Activated naive CD4-positive, alpha-beta T cell treated with anti-CD3 and anti-CD28 coated beads for 36 hours (primary cell): Measurements from ENCODE around the gene SDF4. TPM values are rescaled to one million over a fixed set of nuclear protein-coding genes. Genes with fewer than 3 reads are reported as not detected.
A peak's percentile ranks its signal among the peaks of the same experiment; 100 is the strongest.

ENCODE experiments used
- CTCF ChIA-PET: fragments of 350-600 bp; sonication (Branson Sonifier 250); formaldehyde crosslinking; loops from one replicate; lab custom pipeline; 2021; ENCODE audit warnings: antibody characterized with exemption; lab: Charles Lee
- DNase-seq: peaks from one replicate; pipeline ENCODE4 v3.0.0-alpha.2; 2020
- H3K27ac Mint-ChIP-seq: one replicate; pipeline ENCODE4 v1.8.0; 2021; ENCODE audit warnings: mild to moderate bottlenecking, mixed read lengths
- H3K27me3 Mint-ChIP-seq: one replicate; pipeline ENCODE4 v1.8.0; 2021; ENCODE audit warnings: low read depth, mixed read lengths
- H3K36me3 Mint-ChIP-seq: one replicate; pipeline ENCODE4 v1.8.0; 2021; ENCODE audit warnings: low read depth, mixed read lengths
- H3K4me1 Mint-ChIP-seq: one replicate; pipeline ENCODE4 v1.8.0; 2021; ENCODE audit warnings: low read depth, mixed read lengths
- H3K4me3 Mint-ChIP-seq: one replicate; pipeline ENCODE4 v1.8.0; 2021; ENCODE audit warnings: mild to moderate bottlenecking, moderate library complexity, mixed read lengths
- H3K9me3 Mint-ChIP-seq: one replicate; pipeline ENCODE4 v1.8.0; 2021; ENCODE audit warnings: mixed read lengths
- intact Hi-C: fragments of 100-400 bp; cut with micrococcal nuclease; formaldehyde crosslinking; loops from one replicate; pipeline ENCODE4 v1.15.1; 2023
- total RNA-seq, 2 experiments: library from RNA; stranded (reverse); gene quantifications; one replicate each; pipeline ENCODE4 v1.2.3, GENCODE V29; 2021

SDF4 gene
- total RNA-seq, 2 experiments from 2014 or later, result 74.7 to 79.5 TPM

DNA sequence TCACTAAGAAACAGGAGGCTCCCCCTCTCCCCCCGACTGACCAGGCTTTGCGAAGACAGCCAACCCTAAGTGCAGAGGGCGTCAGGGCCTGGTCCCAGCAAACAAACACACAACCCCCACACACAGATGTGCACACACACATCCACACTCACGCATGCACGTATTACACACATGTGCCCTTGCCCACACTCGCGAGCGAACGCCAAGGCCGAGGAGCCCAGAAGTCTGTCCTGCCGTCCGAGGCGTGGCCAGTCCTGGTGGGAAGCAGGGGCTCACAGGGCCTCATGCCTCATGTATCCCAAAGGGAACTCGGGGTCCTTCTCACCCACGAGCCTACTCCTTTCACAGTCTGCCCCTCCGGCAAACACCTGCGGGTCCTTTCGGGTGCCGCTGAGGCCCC lies 2.0 kb downstream of the SDF4 start:
- no peak for DNase-seq

DNA sequence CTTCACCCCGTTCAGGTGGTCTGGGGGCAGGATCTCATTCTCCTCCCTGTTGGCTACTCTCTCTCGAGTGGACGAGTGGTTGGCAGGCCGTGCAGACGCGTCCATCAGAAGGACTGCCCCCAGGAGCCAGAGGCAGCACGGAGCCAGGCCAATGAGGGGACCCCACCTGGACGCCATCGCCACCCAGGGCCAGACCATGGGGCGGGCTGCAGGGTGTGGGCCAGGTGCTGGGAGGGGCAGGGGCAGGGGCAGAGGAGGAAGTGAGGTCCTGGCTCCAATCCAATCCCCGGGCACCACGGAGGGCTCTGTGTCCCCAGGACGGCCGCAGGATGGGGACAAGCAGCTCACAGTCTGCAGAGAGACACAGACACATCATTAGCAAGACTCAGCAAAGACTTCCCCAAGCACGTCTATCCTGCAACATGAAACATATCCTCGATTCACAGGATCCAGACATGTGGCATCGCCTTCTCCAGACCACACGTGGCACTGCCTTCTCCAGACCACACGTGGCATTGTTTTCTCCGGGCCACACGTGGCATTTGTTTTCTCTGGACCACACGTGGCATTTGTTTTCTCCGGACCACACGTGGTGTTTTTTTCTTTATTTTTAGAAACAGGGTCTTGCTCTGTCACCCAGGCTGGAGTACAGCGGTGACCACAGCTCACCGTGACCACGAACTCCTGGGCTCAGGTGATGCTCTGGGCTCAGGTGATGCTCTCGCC lies 3.0 kb downstream of the SDF4 start:
- Mint-ChIP-seq H3K9me3 (no peaks in the 10 kb centered on the region), H3K27me3 (no peaks in the 10 kb centered on the region), H3K4me1 (peaks cover 32% of the 10 kb centered on the region), H3K4me3 (no peak overlapping the region), H3K36me3 (peaks cover 26% of the 10 kb centered on the region), H3K27ac (no peak overlapping the region)
- intact Hi-C loops, result no loop called here
- no peak for DNase-seq
- CTCF ChIA-PET, result interaction anchor here (0.6 to 2.2 kb wide), 2 partner anchors 106 to 109 kb away, joined by 3 to 9 read pairs; no protein-coding TSS in a partner anchor

More for the DNA sequence above, 2.0 kb downstream of the SDF4 start:
- Mint-ChIP-seq H3K36me3 (peaks cover 29% of the 10 kb centered on the region), H3K4me1 (peaks cover 42% of the 10 kb centered on the region), H3K27ac (no peak overlapping the region), H3K9me3 (no peaks in the 10 kb centered on the region), H3K4me3 (peak overlapping the region; percentile 39), H3K27me3 (no peaks in the 10 kb centered on the region)
- CTCF ChIA-PET, result interaction anchor here (0.6 to 2.2 kb wide), 3 partner anchors 107 to 110 kb away, joined by 3 to 9 read pairs (median 3); no protein-coding TSS in a partner anchor
- intact Hi-C loops, result loop anchor here (2.0 to 10.0 kb wide), 4 partner anchors 21 to 195 kb away; partner anchors contain the start of gene UBE2J2

DNA sequence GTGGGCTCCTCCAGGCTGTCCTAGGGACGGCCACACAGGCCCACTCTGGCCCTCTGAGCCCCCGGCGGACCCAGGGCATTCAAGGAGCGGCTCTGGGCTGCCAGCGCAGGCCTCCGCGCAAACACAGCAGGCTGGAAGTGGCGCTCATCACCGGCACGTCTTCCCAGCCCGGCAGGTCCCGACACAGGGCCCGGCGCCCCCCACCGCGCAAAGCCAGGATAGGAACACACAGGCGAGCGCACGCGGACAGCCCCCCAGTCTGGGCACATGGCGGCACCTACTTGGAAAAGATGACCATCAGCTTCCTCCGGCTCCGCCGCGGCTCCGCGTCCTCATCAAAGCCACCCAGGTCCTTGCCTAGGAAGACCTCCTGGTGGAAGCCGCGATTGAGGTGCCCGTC lies 3.6 kb downstream of the SDF4 start:
- CTCF ChIA-PET, result interaction anchor here (2.2 kb wide), 1 partner anchor 106 kb away, joined by 9 read pairs; no protein-coding TSS in a partner anchor
- Mint-ChIP-seq H3K27me3 (no peaks in the 10 kb centered on the region), H3K27ac (no peak overlapping the region), H3K4me3 (no peak overlapping the region), H3K36me3 (peaks cover 23% of the 10 kb centered on the region), H3K9me3 (no peaks in the 10 kb centered on the region), H3K4me1 (peaks cover 28% of the 10 kb centered on the region)
- no peak for DNase-seq
- intact Hi-C loops, result no loop called here

DNA sequence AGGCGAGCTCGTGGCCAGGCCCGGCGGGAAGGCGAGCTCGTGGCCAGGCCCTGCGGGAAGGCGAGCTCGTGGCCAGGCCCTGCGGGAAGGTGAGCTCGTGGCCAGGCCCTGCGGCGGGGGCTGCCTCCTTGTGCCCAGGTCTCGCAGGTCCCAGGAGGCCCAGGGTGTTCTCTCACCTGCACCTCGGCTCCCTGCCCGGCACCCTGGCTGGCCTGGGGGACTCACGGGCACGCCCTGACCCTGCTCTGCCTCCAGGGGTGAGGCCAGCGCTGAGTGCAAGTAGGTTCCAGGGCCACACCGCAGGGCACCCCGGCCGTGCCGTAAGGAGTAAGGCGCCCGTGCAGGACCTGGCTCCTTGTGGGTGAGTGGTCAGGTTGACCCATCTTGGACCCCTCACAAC lies 4.4 kb downstream of the SDF4 start:
- DNase-seq, result no peak
- Mint-ChIP-seq H3K4me3 (no peak overlapping the region), H3K36me3 (peaks cover 30% of the 10 kb centered on the region), H3K4me1 (peaks cover 31% of the 10 kb centered on the region), H3K9me3 (no peaks in the 10 kb centered on the region), H3K27ac (no peak overlapping the region), H3K27me3 (no peaks in the 10 kb centered on the region)
- CTCF ChIA-PET, result interaction anchor here (0.8 kb wide), 1 partner anchor 105 kb away, joined by 3 read pairs; no protein-coding TSS in a partner anchor
- intact Hi-C loops, result no loop called here

DNA sequence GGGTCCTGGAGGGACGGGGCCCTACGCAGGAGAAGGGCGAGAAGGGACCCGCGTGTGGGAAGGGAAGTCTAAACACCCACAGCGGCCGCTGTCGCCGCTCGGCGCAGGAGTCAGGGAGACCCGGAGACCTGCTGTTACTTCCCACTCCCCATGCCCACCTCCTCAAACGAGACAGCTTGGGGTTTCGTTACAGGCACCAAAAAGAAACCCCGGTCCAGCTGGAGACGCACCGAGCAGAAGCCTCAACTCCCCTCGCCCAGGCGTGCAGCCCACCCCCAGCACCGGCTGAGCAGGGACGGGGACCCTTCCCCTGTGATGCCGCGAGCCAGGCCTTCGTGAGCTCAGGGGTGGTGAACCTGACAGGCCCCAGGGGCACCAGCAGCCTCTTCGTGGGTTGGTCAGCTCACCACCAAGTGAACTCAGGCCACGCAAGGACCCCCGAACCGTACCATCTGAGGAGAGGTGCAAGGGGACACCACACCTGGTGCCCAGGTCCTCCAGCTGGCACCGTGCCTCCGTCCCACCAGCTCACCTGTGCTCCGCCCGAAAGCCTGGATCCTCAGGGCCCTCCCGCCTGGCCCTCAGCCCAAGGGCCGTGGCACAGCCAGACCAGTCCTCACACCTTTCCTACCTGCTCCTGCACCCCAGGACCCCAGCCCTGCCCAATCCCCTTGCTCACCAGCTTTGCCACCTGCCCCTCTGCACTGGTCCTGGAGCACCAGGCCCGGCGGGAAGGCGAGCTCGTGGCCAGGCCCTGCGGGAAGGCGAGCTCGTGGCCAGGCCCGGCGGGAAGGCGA lies 5.0 kb downstream of the SDF4 start:
- CTCF ChIA-PET, result interaction anchor here (0.8 kb wide), 1 partner anchor 104 kb away, joined by 3 read pairs; no protein-coding TSS in a partner anchor
- intact Hi-C loops, result no loop called here
- Mint-ChIP-seq H3K27ac (no peak overlapping the region), H3K9me3 (no peaks in the 10 kb centered on the region), H3K4me3 (no peak overlapping the region), H3K4me1 (peaks cover 31% of the 10 kb centered on the region), H3K36me3 (peaks cover 30% of the 10 kb centered on the region), H3K27me3 (no peaks in the 10 kb centered on the region)
- no peak for DNase-seq

DNA sequence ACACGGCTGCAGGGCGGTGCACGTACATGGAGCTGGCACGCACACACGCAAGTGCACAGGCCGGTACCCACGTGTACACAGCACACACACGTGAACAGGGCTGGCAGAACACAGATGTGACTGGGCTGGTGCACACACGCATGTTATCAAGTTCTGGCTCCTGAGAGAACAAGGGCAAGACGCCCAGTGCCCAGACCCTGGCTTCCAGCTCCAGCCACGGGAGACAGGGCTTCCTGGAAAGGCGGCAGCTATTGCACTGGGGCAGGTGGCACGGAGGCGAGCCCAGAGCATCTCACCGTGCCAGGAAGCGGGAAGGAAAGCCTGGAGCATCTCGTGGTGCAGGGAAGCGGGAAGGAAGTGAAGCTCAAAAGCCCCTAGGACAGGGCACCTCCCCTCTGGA lies 5.9 kb downstream of the SDF4 start:
- Mint-ChIP-seq H3K9me3 (no peaks in the 10 kb centered on the region), H3K27ac (peak overlapping the region; percentile 2), H3K4me1 (peaks cover 31% of the 10 kb centered on the region), H3K36me3 (peaks cover 32% of the 10 kb centered on the region), H3K27me3 (no peaks in the 10 kb centered on the region), H3K4me3 (no peak overlapping the region)
- no peak for DNase-seq
- CTCF ChIA-PET, result no interaction called here
- intact Hi-C loops, result no loop called here

DNA sequence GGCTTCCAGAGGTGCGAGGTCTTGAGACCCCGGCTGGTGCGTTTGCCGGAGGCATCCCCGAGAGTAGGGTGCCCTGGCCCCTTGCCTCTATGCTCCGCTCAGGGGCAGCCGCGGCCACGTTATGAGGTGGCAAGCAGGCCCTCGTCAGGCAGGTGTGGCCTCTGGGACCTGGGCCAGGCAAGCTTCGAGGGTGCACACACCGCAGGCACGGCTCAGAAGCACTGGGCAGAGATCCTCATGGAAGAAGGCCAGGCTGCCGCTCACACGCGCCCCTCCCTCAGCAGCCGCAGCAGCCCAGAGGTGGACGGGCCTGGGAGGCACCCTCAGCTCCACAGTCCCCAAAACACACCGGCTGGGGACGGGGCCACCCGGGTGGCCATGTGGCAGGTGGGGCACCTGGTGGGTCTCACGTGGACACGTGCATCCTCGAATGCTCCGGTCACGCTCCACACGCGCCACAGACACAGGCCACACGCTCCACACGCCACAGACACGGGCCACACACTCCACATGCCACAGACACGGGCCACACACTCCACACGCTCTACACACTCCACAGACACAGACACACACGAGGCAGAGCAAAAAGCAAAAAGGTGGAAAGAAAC lies 6.5 kb downstream of the SDF4 start:
- Mint-ChIP-seq H3K9me3 (no peaks in the 10 kb centered on the region), H3K27ac (peak overlapping the region; percentile 2), H3K4me3 (no peak overlapping the region), H3K27me3 (no peaks in the 10 kb centered on the region), H3K4me1 (peaks cover 26% of the 10 kb centered on the region), H3K36me3 (peaks cover 33% of the 10 kb centered on the region)
- intact Hi-C loops, result no loop called here
- no peak for DNase-seq
- CTCF ChIA-PET, result no interaction called here

DNA sequence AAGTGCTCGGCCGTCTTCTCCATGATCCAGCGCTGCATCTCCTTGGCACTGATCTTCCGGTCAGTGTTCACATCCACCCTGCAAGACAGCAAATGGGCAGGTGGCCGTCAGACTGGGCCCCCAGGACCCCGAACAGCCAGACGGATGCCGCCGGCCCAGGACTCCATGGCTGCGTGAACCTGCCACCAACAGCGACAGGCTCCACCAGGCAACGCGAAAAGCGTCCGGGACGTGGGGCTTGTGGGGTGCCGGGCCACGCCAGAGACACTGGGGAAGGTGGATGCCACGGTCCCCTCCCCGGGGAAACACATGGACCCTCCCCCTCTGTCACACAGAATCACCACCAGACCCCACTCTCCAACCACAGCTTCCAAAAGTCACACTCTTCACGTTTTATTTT lies 7.9 kb downstream of the SDF4 start:
- Mint-ChIP-seq H3K27ac (no peak overlapping the region), H3K36me3 (peaks cover 35% of the 10 kb centered on the region), H3K4me1 (peaks cover 19% of the 10 kb centered on the region), H3K9me3 (no peaks in the 10 kb centered on the region), H3K27me3 (no peaks in the 10 kb centered on the region), H3K4me3 (no peak overlapping the region)
- CTCF ChIA-PET, result no interaction called here
- intact Hi-C loops, result no loop called here
- DNase-seq, result no peak

DNA sequence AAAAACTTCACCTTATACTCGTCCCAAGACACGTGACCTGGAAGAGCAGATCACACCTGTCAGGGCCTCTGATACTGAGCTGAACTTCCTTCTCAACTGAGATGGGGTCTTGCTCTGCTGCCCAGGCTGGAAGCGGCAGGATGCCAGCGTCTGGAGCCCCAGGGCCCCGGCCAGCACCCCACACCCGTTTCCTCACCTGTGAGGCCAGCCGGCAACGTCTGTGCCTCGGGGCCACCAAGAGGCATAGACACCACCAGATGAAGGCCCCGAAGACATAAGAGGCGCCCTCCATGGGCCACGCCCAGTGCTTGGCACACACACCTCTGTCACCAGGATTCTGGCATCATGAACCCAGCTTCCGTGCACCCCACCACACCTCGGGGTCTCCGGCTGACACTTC lies 8.5 kb downstream of the SDF4 start:
- intact Hi-C loops, result no loop called here
- Mint-ChIP-seq H3K27ac (no peak overlapping the region), H3K4me3 (no peak overlapping the region), H3K27me3 (no peaks in the 10 kb centered on the region), H3K4me1 (peaks cover 16% of the 10 kb centered on the region), H3K9me3 (no peaks in the 10 kb centered on the region), H3K36me3 (peaks cover 34% of the 10 kb centered on the region)
- DNase-seq, result no peak
- CTCF ChIA-PET, result no interaction called here

DNA sequence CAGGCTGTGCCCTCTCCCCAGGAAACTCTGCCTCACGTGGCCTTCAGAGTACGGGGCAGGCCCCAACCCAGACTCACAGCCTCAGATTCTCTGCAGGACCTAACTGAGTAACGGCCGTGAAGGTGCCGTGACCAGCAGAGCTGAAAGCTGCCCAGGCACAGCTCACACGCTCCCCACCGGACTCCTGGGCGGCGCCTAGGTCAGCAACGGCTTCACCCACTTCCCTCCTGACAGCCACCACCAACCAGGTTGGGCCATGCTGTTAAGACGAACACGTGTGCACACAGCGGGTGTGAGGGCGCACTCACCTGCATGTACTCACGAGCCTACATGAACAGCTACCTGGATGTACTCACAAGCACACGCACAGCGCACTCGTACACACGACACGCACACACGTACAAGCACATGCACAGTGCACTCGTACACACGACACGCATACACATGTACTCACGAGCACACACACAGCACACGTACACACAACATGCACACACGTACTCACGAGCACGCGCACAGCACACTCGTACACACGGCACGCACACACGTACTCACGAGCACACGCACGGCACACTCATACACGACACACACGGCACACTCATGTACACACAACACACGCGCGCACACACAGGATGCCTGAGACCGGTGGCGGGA lies 9.1 kb downstream of the SDF4 start:
- DNase-seq, result no peak
- H3K9me3 Mint-ChIP-seq, result no peaks in the 10 kb centered on the region
- no peak overlapping the region for H3K4me3 Mint-ChIP-seq
- H3K36me3 Mint-ChIP-seq, result peaks cover 40% of the 10 kb centered on the region
- CTCF ChIA-PET, result no interaction called here
- no peak overlapping the region for H3K27ac Mint-ChIP-seq
- intact Hi-C loops, result no loop called here
- H3K27me3 Mint-ChIP-seq, result no peaks in the 10 kb centered on the region
- peaks cover 22% of the 10 kb centered on the region for H3K4me1 Mint-ChIP-seq

DNA sequence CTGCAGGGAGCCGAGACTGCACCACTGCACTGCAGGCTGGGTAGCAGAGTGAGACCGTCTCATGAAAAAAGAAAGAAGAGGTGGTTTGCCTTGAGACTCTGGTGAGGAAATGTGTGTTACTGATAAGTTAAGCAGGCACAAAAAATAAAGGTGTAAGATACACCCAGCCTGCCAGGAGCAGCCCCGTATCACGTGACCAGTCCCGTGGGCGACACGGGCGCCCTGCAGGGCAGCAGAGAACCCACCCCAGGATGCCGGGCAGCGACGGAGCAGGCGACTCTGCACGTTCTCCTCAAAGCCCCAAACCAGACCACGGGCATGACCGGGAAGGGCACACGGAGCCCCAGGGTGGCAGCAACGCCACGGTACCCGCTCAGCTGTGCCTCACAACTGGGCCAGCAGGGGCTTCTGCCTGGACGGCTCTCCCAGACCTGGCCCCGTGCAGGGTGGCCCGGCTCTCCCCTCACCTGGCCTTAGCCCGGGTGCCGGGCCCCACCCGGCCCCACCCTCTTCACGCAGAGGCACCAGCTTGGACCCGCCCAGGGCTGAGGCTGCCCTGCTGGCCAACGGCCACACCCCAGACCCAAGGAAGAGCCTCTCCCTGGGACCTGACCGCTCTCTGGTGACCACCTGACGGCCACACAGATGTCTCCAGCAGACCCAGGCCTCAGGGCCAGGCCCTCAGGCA lies 9.8 kb downstream of the SDF4 start:
- CTCF ChIA-PET, result no interaction called here
- Mint-ChIP-seq H3K9me3 (no peaks in the 10 kb centered on the region), H3K27me3 (no peaks in the 10 kb centered on the region), H3K27ac (no peak overlapping the region), H3K4me1 (peaks cover 25% of the 10 kb centered on the region), H3K36me3 (peaks cover 41% of the 10 kb centered on the region), H3K4me3 (no peak overlapping the region)
- no peak for DNase-seq
- intact Hi-C loops, result no loop called here
